GM19025 (cell line): ENCODE data around the gene ASB18.

Source experiments
- ATAC-seq: cut with Tn5 transposase; IDR thresholded peaks from one replicate; pipeline ENCODE4 v1.9.1; 2021; ENCODE audit warnings: mild to moderate bottlenecking, low read depth, moderate library complexity; ENCODE audit not compliant: unreplicated experiment

ASB18 gene

DNA sequence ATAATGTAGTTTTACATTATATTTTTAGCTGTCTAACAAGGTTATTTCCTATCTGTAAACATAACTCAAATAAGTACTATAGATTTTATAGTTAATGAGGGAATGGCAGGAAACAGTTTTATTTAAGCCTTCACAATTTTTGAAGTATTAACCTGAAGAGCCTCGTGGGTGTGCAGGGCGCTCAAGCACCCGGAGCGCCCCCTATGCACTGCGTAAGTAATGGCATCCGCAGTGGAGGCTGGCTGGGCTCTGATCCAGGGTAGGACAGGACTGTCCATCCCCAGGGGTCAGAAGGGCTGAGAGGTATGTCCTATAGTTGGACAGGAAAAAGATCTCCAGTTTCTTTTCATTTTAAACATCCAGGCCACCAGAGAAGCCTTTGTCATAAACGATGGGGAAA, 87.8 kb downstream of the ASB18 start:
- ATAC-seq = no peak

GRCh38 chr2:236175548-236176150, 88.6 kb downstream of the ASB18 start:
- ATAC-seq = no peak

- ATAC-seq = no peak
These were observed 90.2 kb downstream of the ASB18 start for GRCh38 chr2:236173729-236174607.

- no peak for ATAC-seq
These were observed 91.0 kb downstream of the ASB18 start for GRCh38 chr2:236173036-236173728.

DNA sequence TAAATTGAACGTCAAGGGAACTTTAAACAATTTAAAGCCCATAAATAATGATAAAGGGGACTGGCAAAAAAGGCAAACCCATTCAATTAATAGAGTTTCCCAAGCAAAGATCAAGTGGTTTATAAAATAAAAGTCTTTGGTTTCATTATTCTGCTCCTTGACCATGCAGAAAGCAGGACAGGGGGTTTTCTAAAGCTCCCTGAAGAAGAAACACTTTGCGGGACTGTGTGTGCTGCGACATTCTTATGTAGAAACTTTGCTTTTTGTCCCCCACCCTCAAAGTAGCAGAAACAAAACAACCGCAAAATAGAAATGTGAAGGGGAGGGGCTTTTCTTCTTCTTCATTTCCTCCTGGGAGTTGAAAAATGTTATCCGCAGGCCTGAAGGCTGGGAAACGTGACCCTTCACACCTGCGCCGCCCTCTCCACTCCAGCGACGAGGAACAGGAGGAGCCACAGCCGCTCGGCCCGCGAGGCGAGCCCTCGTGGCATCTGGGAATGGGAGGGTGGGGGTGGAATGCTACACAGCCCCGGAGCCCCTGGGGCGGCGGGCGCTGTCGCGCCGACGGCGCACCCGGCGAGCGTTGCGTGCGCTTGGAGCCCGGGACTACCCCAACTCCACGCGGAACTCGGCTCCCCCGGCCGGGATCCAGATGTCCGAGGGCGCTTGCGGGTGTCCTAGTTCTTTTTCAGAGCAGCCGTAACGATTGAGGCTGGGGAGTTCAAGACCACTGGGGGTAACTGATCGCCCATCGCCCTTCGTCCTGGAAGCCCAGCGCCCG, 91.8 kb downstream of the ASB18 start:
- no peak for ATAC-seq

DNA sequence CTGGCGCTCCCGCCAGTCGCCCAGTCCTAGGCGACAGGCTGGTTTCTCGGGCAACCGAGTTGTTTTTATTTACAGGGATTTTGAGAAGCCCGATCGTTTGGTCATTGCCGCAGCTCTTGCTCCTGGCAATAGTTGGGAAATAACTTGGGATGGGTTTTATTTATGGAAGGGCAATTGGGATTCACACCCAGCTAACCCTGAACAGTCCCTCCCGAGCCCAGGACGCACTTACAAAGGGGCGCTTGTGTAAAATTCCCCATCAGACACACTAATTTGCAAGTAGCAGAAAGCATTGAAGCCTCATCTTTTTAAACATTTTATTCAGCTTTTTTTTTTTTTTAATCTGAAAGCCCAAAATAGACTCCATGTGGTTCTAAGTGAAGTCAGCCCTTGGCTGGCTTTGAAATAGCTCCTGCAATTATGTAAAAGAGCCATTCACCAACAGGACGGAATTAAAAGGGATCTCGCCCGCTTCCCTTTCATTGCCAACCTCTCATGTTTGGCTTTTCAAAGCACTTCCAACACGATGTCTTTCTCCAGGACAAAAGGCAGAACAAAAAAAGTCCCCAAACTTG, 92.4 kb downstream of the ASB18 start:
- no peak for ATAC-seq

DNA sequence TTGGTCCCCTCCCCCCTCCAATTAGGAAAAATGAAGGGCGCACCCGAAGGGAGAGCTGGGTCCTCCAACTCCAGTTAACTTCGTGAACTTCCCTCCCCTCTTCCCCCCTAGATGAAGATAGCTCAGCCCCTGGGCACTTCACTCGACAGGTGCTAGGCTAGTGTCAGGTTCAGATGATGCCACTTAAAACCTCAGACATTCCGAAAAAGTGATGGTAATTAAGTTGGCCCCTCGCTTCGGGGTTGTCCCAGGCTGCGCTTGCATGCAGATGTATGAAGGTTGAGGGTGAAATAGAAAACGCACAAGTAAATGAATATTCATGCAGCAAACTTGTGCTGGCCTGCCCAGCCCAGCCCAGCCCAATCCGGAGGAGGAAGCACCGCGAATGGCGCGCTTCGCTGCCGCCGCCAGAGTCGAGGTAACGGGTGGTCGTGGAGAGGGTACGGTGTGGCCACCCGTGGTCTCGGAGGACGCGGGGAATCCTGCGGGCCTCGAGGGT, 93.0 kb downstream of the ASB18 start:
- ATAC-seq = no peak

- no peak for ATAC-seq
These were observed 93.5 kb downstream of the ASB18 start for GRCh38 chr2:236170590-236171165.

- no peak for ATAC-seq
These were observed 94.2 kb downstream of the ASB18 start for GRCh38 chr2:236169741-236170589.

GRCh38 chr2:236169151-236169721, 95.0 kb downstream of the ASB18 start:
- ATAC-seq = no peak

- ATAC-seq = no peak
These were observed 95.8 kb downstream of the ASB18 start, which contains the start of gene GBX2 for GRCh38 chr2:236168110-236169080. TSS of gene GBX2 (minus strand) at chr2:236168386. CDS start at chr2:236167971, 415 bp downstream.

DNA sequence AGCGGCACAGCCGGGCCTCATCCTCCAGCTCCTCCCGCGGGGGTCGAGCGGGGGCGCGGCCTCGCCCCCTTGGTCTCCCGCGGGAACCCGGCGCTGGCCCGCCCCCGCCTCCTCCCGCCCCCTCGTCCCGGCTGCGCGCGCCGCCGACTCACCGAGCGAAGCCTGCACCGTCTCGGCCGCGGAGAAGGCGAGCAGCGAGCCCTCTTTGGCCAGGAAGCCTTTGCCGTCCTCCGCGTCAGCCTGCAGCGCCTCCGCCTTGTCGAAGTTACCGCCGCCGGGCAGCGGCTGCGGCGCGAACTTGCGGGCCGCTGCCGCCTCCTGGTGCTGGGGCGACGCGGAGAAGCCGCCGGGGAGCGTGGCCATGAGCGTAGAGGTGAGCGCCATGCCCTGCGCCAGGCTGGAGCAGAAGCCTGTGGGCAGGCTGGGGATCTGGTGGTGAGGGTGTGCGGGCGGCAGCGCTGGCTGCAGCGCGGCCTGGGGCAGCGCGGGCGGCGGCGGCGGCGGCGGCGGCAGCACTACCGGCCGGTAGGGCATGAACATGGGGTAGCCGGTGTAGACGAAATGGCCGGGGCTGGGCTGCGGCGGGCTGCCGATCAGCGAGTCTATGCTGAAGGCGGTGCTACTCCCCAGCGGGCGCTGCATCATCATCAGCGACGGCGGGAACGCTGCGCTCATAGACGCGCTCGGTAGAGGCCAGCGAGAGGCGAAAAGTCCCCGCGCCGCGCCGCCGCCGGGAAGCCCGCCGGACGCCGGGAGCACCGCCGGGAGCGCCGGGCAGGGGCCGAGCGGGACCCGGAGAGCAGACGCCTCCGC, 96.7 kb downstream of the ASB18 start:
- no peak for ATAC-seq

GRCh38 chr2:236166796-236167296, 97.4 kb downstream of the ASB18 start:
- no peak for ATAC-seq

- no peak for ATAC-seq
These were observed 98.1 kb downstream of the ASB18 start for GRCh38 chr2:236165842-236166795.
